HG02884 (cell line): ENCODE data around the gene C5AR1.
"Not testable (repeated sequence)": the region's sequence is repeated elsewhere in the genome, so short reads cannot be mapped to it uniquely, and the experiment has no call there.

Experiments used
- ATAC-seq: cut with Tn5 transposase; IDR thresholded peaks from one replicate; pipeline ENCODE4 v1.9.1; 2021; ENCODE audit warnings: mild to moderate bottlenecking, moderate library complexity; ENCODE audit not compliant: unreplicated experiment

The C5AR1 gene

GRCh38 chr19:47362321-47362720 lies 52.7 kb downstream of the C5AR1 start:
- no peak for ATAC-seq

- ATAC-seq: no peak
These were observed 54.3 kb downstream of the C5AR1 start for GRCh38 chr19:47363758-47364531.

GRCh38 chr19:47365455-47365854 lies 55.8 kb downstream of the C5AR1 start:
- not testable (repeated sequence) for ATAC-seq

GRCh38 chr19:47370045-47370611 lies 60.5 kb downstream of the C5AR1 start:
- ATAC-seq: no peak

GRCh38 chr19:47371261-47371660 lies 61.6 kb downstream of the C5AR1 start:
- no peak for ATAC-seq
